Inflammatory macrophage (primary cell): ENCODE measurements around the gene DNAJC22.
A peak's percentile ranks its signal among the peaks of the same experiment; 100 is the strongest.

ENCODE experiments used
- DNase-seq, 2 donors: peaks; one replicate each; pipeline ENCODE4 v3.0.0-alpha.2; 2020 to 2022

Gene DNAJC22

GRCh38 chr12:49345051-49345824, 1.4 kb upstream of the DNAJC22 start:
- DNase-seq, result no peak

DNA sequence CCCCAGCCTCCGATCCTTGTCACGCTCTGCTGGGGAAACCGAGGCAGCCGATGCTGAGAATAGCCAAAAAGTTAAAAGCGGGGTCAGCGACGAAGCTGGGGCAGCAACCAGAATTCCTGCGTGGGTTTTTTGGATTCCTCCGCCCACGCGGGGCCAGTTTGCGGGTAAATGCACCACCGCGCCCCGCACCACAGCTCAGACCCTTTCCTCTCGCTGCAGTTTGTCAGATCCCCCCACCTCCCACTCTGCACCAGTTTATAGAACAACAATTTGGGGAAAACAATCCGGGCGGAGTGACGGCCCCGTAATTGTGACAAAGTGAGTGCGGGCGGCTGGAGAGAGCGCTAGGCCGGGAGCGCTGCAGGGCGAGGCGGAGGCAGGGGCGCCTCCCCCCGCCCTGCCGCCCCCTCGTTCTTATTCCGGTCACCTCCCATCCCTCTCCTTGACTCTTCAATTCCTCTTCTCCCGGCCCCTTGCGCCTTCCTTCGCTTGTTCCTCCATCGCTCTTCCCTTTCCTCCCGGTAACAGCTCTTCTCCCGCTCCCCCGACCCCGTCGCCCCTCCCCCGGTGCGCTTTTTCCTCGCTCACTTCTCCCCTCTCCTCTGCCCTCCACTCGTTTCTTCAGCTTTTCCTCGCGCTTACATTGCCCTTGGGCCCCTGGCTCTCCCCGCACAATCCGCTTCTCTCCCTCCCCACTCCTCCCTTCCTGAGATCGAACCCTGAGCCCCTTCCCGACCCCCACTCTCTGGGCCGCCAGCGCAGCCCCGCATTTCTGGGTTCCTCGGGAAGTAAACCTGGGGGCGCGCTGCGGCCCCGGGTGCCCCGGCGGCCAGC, 646 bp upstream of the DNAJC22 start:
- DNase-seq, result no peak

GRCh38 chr12:49347311-49348193, 864 bp downstream of the DNAJC22 start:
- peak; percentile 42 to 43 for DNase-seq

DNA sequence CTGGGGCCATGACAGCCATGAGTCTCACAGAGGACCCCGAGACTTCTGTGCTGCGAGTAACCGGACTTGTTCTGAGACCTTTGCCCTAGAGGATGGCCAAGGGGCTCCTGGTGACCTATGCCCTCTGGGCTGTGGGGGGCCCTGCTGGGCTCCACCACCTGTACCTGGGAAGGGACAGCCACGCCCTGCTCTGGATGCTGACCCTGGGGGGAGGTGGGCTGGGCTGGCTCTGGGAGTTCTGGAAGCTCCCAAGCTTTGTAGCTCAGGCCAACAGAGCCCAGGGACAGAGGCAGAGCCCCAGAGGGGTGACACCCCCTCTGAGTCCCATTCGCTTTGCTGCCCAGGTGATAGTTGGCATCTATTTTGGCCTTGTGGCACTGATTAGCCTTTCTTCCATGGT, 2.1 kb downstream of the DNAJC22 start:
- DNase-seq, result no peak

DNA sequence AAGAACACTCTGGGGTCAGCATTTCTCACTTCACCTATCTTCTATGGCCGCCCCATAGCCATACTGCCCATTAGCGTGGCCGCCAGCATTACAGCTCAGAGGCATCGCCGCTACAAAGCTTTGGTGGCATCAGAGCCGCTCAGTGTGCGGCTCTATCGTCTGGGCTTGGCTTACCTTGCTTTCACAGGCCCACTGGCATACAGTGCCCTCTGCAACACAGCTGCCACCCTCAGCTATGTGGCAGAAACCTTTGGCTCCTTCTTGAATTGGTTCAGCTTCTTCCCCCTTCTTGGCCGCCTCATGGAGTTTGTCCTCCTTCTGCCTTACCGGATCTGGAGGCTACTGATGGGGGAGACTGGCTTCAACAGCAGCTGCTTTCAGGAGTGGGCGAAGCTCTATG, 2.6 kb downstream of the DNAJC22 start:
- no peak for DNase-seq

- DNase-seq, result no peak
Observed at GRCh38 chr12:49352351-49352750, 5.7 kb downstream of the DNAJC22 start.

DNA sequence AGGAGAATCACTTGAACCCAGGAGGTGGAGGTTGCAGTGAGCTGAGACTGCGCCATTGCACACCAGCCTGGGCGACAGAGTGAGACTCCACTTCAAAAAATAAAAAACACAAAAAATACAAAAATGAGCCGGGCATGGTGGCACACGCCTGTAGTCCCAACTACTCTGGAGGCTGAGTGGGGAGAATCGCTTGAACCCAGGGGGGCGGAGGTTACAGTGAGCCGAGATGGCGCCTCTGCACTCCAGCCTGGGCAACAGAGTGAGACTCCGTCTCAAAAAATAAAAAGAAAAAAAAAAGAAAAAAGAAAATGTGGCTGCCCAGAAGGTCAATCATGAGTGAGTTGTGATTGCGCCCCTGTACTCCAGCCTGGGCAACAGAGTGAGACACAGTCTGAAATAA, 9.2 kb downstream of the DNAJC22 start:
- DNase-seq, result no peak

DNA sequence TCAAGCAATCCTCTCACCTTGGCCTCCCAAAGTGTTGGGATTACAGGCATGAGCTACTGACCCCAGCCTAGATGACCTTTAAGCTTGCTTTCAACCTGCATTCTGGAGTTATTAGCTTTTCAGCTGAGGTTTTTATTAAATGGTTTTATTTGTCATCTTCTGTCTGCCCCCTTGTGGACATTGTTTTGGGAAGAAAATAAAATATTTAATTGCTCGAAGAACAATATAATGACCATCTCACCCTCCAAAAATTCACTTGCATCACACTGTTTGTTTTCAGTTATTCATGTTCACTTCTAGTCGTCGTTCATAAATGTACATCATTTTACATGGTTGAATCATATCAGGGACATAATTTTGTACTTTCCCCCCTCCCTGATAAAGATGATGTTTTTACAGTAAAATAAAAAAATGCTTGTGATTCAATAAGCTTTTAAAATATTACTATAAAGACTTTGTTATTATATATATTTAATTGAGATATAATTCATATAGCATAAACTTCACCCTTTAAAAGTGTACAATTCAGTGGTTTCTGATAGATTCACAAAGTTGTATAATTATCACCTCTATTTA, 10.5 kb downstream of the DNAJC22 start:
- peak; percentile 21 to 58 for DNase-seq

- peak; percentile 73 to 74 for DNase-seq
Observed at GRCh38 chr12:49358483-49359141, 11.9 kb downstream of the DNAJC22 start.

DNA sequence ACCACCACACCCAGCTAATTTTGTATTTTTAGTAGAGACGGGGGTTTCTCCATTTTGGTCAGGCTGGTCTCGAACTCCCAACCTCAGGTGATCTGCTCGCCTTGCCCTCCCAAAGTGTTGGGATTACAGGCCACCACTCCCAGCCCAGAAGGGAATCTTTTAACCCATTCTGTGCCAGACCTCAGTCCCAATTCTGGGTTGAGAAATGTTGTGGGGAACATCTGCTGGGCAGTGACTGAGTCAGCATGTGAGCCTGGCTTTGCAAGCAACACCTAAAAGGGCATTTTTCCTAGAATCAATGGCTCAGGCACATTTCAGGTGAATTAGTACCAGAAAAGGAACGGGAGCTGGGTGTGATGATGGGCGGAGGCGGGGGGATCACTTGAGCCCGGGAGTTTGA, 13.0 kb downstream of the DNAJC22 start:
- DNase-seq, result no peak

- no peak for DNase-seq
Observed at GRCh38 chr12:49362077-49362476, 15.4 kb downstream of the DNAJC22 start.

- DNase-seq, result peak; percentile 89 to 94
Observed at GRCh38 chr12:49364989-49365388, 18.3 kb downstream of the DNAJC22 start.

GRCh38 chr12:49365542-49365941, 18.9 kb downstream of the DNAJC22 start:
- DNase-seq, result peak; percentile 40 to 59

GRCh38 chr12:49366096-49366651, 19.5 kb downstream of the DNAJC22 start:
- DNase-seq, result no peak

DNA sequence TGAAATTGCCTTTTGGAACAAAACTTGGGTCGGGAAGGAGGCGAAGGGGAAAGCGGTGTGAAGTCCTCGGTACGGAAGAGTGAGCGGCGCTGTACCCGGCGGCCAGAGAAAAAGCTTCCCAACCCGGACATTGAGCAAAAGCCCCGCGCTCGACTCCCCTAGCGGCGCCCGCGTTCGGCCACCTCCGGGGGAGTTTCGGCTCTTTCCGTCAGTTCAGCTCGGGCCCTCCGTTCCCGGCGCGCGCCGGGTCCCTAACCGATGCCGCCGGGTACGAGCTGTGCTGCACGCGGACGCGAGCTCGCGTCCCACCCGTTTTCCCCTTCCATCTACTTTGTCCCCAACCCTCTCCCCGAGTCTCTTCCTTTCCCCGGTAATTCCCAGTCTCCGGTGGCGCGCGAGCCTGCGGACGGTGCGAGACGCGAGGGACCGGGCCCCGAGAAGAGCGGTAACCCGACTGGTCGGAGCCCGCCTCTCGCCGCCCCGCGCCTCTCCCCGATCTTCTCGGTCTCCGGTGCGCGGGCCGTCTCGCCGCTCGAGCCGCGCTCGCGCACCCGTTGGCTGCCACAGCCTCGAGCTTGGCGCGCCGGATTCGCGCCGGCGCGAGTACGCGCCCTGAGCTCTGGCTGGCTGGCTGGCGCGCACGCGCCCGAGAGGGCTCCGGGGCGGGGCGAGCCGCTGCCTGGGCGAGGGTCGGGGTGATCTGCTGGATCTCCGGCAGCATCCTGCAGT, 20.1 kb downstream of the DNAJC22 start:
- DNase-seq, result peak; percentile 89 to 95

DNA sequence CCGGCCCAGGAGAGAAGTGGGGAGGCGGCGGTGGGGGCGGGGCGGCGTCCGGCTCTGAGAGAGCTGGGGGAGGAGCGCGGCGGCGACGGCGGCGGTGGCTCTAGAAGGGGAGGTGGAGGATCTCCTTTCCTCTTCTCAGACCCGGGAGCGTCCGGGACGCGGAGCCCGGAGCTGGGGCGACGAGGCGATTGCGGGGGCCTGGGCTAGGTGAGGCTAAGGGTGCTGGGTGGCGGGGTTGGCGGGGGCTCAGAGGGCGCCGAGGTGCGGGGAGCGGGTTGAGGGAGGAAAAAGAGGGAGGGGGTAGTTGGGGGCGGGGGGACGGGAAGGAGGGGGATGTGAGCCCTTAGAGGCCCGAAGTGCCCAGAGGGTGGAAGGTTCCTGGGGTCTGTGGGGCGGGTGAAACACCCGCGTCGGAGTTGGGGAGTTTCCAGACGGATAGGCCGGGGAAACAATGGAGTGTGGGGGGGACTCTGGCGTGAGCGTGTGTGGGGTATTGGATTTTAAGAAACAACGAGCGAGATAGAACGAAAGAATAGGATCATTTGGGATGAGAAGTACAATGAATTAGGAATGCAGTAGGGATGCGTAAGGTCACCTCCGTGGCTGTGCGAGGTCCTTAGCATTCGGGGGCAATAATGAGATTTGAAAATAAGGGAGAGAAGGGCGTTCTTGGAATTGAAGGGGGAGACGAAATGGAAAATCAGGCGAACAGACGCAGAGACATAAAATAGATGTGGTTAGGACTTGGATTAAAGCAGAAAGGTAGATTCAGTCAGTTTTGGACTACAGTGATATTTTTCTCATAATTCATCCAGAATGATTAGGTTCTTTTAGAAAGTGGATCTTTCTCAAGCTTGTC, 20.9 kb downstream of the DNAJC22 start, which contains the start of gene SPATS2:
TSS of gene SPATS2 (plus strand) at position 82 of the 859 bp plus-strand sequence. CDS start 93,551 bp downstream, outside the sequence.
- DNase-seq, result peak in 1 of 2 donors; percentile 14

GRCh38 chr12:49368240-49368600, 21.5 kb downstream of the DNAJC22 start:
- no peak for DNase-seq

DNA sequence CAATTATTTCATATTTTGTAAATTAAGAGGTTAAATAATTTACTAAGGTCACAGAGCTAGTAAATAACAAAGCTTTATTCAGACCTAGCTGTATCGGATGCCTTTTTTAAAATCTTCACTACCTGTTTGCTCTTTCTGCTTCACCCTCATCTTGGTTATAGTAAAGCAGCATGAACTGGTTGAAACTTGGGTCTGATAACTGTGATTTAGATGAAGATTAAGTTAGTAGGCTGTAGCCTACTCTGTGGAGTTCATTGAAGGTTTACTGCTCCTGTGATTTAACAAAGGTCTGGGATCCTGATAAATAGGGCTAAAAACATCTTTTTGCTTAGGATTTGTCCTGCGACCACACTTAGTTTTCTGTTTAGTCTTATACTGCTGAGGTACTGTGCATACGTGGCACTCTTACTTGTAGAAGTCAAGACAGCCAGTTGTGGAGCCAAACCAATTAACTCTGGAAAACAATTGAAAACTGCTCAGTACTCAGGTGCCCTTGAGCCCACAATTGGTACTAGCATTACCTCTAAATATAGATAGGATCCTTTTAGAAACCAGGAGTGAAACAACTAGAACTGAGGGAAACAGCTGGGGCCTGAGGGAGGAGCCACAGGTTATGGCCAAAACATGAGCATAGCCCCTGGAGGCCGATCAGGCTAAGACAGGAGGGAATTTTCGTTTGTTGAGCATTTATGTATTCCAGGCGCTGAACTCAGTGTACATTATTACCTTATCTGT, 22.9 kb downstream of the DNAJC22 start:
- peak; percentile 27 to 38 for DNase-seq

DNA sequence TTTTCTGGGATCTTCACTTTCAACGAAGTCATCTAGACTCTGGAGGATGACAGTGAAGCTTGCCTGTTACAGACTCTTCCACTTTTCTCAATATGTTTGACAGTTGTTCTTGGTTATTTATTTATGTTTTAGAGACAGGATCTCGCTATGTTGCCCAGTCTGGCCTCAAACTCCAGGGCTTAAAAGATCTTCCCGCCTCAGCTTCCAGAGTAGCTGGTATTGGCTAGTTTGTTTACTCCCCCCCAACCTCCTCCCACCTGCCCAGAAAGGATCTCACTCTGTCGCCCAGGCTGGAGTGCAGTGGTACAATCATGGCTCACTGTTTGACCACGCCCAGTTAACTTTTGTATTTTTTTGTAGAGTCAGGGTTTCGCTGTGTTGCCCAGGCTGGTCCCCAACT, 23.9 kb downstream of the DNAJC22 start:
- no peak for DNase-seq
